ENCODE measurements around the gene TSNAXIP1.

TSNAXIP1 gene

GRCh38 chr16:67806428-67807147 is at the start of gene TSNAXIP1, which contains the start of gene RANBP10:
TSNAXIP1 (plus strand) TSS chr16:67806889; CDS start chr16:67807150, 261 bp downstream.
RANBP10 (minus strand) TSS chr16:67806560; CDS start chr16:67806536, 24 bp downstream.
- H3K4me1 ChIP-seq (ENCODE audit: insufficient read depth, low read length), result peaks cover 16% of the 10 kb centered on the region

GRCh38 chr16:67758006-67758405 is 48.7 kb upstream of the TSNAXIP1 start:
- peaks cover 8% of the 10 kb centered on the region for H3K36me3 ChIP-seq (ENCODE audit: insufficient read depth, low read length)
- no peak overlapping the region for H3K27ac ChIP-seq (ENCODE audit: low read depth, low read length)
- H3K4me1 ChIP-seq (ENCODE audit: insufficient read depth, low read length), result no peaks in the 10 kb centered on the region
- no peak overlapping the region for H3K9ac ChIP-seq (ENCODE audit: low read length)
- H3K27me3 ChIP-seq (ENCODE audit: control insufficient read depth in 1 of 2, insufficient read depth in 2 of 2, low read length in 2 of 2), result no peaks in the 10 kb centered on the region
- no peaks in the 10 kb centered on the region for H3K9me3 ChIP-seq (ENCODE audit: low read length)
- H3K4me3 ChIP-seq (ENCODE audit: low read depth in 1 of 2, low read length in 2 of 2), result no peak overlapping the region

More at GRCh38 chr16:67806428-67807147, at the start of gene TSNAXIP1, which contains the start of gene RANBP10:
- H3K9me3 ChIP-seq (ENCODE audit: low read length), result no peaks in the 10 kb centered on the region
- peaks cover under 1% of the 10 kb centered on the region for H3K36me3 ChIP-seq (ENCODE audit: insufficient read depth, low read length)
- no peaks in the 10 kb centered on the region for H3K27me3 ChIP-seq (ENCODE audit: control insufficient read depth in 1 of 2, insufficient read depth in 2 of 2, low read length in 2 of 2)
- peak within 1 kb of the TSS; percentile 71 to 76 for H3K4me3 ChIP-seq (ENCODE audit: low read depth in 1 of 2, low read length in 2 of 2)
- H3K9ac ChIP-seq (ENCODE audit: low read length), result peak within 1 kb of the TSS; percentile 88
- H3K27ac ChIP-seq (ENCODE audit: low read depth, low read length), result peak within 1 kb of the TSS; percentile 90

GRCh38 chr16:67758966-67759365 is 47.7 kb upstream of the TSNAXIP1 start:
- Histone ChIP-seq H3K36me3 (ENCODE audit: insufficient read depth, low read length) (peaks cover 9% of the 10 kb centered on the region), H3K27ac (ENCODE audit: low read depth, low read length) (no peak overlapping the region), H3K9me3 (ENCODE audit: low read length) (no peaks in the 10 kb centered on the region), H3K4me3 (ENCODE audit: low read depth in 1 of 2, low read length in 2 of 2) (no peak overlapping the region), H3K4me1 (ENCODE audit: insufficient read depth, low read length) (no peaks in the 10 kb centered on the region), H3K27me3 (ENCODE audit: control insufficient read depth in 1 of 2, insufficient read depth in 2 of 2, low read length in 2 of 2) (no peaks in the 10 kb centered on the region), H3K9ac (ENCODE audit: low read length) (no peak overlapping the region)

GRCh38 chr16:67760206-67760955 is 46.3 kb upstream of the TSNAXIP1 start:
- no peaks in the 10 kb centered on the region for H3K27me3 ChIP-seq (ENCODE audit: control insufficient read depth in 1 of 2, insufficient read depth in 2 of 2, low read length in 2 of 2)
- H3K9me3 ChIP-seq (ENCODE audit: low read length), result no peaks in the 10 kb centered on the region
- H3K4me1 ChIP-seq (ENCODE audit: insufficient read depth, low read length), result no peaks in the 10 kb centered on the region
- no peak overlapping the region for H3K27ac ChIP-seq (ENCODE audit: low read depth, low read length)
- no peak overlapping the region for H3K4me3 ChIP-seq (ENCODE audit: low read depth in 1 of 2, low read length in 2 of 2)
- H3K36me3 ChIP-seq (ENCODE audit: insufficient read depth, low read length), result peaks cover 9% of the 10 kb centered on the region
- H3K9ac ChIP-seq (ENCODE audit: low read length), result no peak overlapping the region

GRCh38 chr16:67760956-67761230 is 45.8 kb upstream of the TSNAXIP1 start:
- Histone ChIP-seq H3K9me3 (ENCODE audit: low read length) (no peaks in the 10 kb centered on the region), H3K27ac (ENCODE audit: low read depth, low read length) (no peak overlapping the region), H3K36me3 (ENCODE audit: insufficient read depth, low read length) (peaks cover 9% of the 10 kb centered on the region), H3K27me3 (ENCODE audit: control insufficient read depth in 1 of 2, insufficient read depth in 2 of 2, low read length in 2 of 2) (no peaks in the 10 kb centered on the region), H3K4me3 (ENCODE audit: low read depth in 1 of 2, low read length in 2 of 2) (no peak overlapping the region), H3K4me1 (ENCODE audit: insufficient read depth, low read length) (no peaks in the 10 kb centered on the region), H3K9ac (ENCODE audit: low read length) (no peak overlapping the region)

- no peak overlapping the region for H3K27ac ChIP-seq (ENCODE audit: low read depth, low read length)
- no peak overlapping the region for H3K4me3 ChIP-seq (ENCODE audit: low read depth in 1 of 2, low read length in 2 of 2)
- H3K36me3 ChIP-seq (ENCODE audit: insufficient read depth, low read length), result peaks cover 9% of the 10 kb centered on the region
- H3K4me1 ChIP-seq (ENCODE audit: insufficient read depth, low read length), result no peaks in the 10 kb centered on the region
- no peak overlapping the region for H3K9ac ChIP-seq (ENCODE audit: low read length)
- H3K9me3 ChIP-seq (ENCODE audit: low read length), result no peaks in the 10 kb centered on the region
- H3K27me3 ChIP-seq (ENCODE audit: control insufficient read depth in 1 of 2, insufficient read depth in 2 of 2, low read length in 2 of 2), result no peaks in the 10 kb centered on the region
These were observed 44.8 kb upstream of the TSNAXIP1 start for GRCh38 chr16:67761924-67762323.

GRCh38 chr16:67762385-67762784 is 44.3 kb upstream of the TSNAXIP1 start:
- Histone ChIP-seq H3K27me3 (ENCODE audit: control insufficient read depth in 1 of 2, insufficient read depth in 2 of 2, low read length in 2 of 2) (no peaks in the 10 kb centered on the region), H3K36me3 (ENCODE audit: insufficient read depth, low read length) (peaks cover 9% of the 10 kb centered on the region), H3K9me3 (ENCODE audit: low read length) (no peaks in the 10 kb centered on the region), H3K4me1 (ENCODE audit: insufficient read depth, low read length) (no peaks in the 10 kb centered on the region), H3K4me3 (ENCODE audit: low read depth in 1 of 2, low read length in 2 of 2) (no peak overlapping the region), H3K27ac (ENCODE audit: low read depth, low read length) (no peak overlapping the region), H3K9ac (ENCODE audit: low read length) (no peak overlapping the region)

GRCh38 chr16:67763066-67763465 is 43.6 kb upstream of the TSNAXIP1 start:
- peaks cover 9% of the 10 kb centered on the region for H3K36me3 ChIP-seq (ENCODE audit: insufficient read depth, low read length)
- H3K9ac ChIP-seq (ENCODE audit: low read length), result no peak overlapping the region
- no peaks in the 10 kb centered on the region for H3K27me3 ChIP-seq (ENCODE audit: control insufficient read depth in 1 of 2, insufficient read depth in 2 of 2, low read length in 2 of 2)
- H3K27ac ChIP-seq (ENCODE audit: low read depth, low read length), result no peak overlapping the region
- H3K4me1 ChIP-seq (ENCODE audit: insufficient read depth, low read length), result no peaks in the 10 kb centered on the region
- H3K4me3 ChIP-seq (ENCODE audit: low read depth in 1 of 2, low read length in 2 of 2), result no peak overlapping the region
- H3K9me3 ChIP-seq (ENCODE audit: low read length), result no peaks in the 10 kb centered on the region

- no peak overlapping the region for H3K4me3 ChIP-seq (ENCODE audit: low read depth in 1 of 2, low read length in 2 of 2)
- peaks cover 9% of the 10 kb centered on the region for H3K36me3 ChIP-seq (ENCODE audit: insufficient read depth, low read length)
- no peaks in the 10 kb centered on the region for H3K4me1 ChIP-seq (ENCODE audit: insufficient read depth, low read length)
- no peak overlapping the region for H3K9ac ChIP-seq (ENCODE audit: low read length)
- H3K27ac ChIP-seq (ENCODE audit: low read depth, low read length), result no peak overlapping the region
- H3K27me3 ChIP-seq (ENCODE audit: control insufficient read depth in 1 of 2, insufficient read depth in 2 of 2, low read length in 2 of 2), result no peaks in the 10 kb centered on the region
- no peaks in the 10 kb centered on the region for H3K9me3 ChIP-seq (ENCODE audit: low read length)
These were observed 42.5 kb upstream of the TSNAXIP1 start for GRCh38 chr16:67764158-67764667.

GRCh38 chr16:67766291-67766690 is 40.4 kb upstream of the TSNAXIP1 start:
- Histone ChIP-seq H3K27me3 (ENCODE audit: control insufficient read depth in 1 of 2, insufficient read depth in 2 of 2, low read length in 2 of 2) (no peaks in the 10 kb centered on the region), H3K36me3 (ENCODE audit: insufficient read depth, low read length) (peaks cover 15% of the 10 kb centered on the region), H3K27ac (ENCODE audit: low read depth, low read length) (no peak overlapping the region), H3K4me1 (ENCODE audit: insufficient read depth, low read length) (no peaks in the 10 kb centered on the region), H3K4me3 (ENCODE audit: low read depth in 1 of 2, low read length in 2 of 2) (no peak overlapping the region), H3K9ac (ENCODE audit: low read length) (no peak overlapping the region), H3K9me3 (ENCODE audit: low read length) (no peaks in the 10 kb centered on the region)

- H3K4me3 ChIP-seq (ENCODE audit: low read depth in 1 of 2, low read length in 2 of 2), result no peak overlapping the region
- H3K9me3 ChIP-seq (ENCODE audit: low read length), result no peaks in the 10 kb centered on the region
- H3K4me1 ChIP-seq (ENCODE audit: insufficient read depth, low read length), result peaks cover 5% of the 10 kb centered on the region
- peaks cover 8% of the 10 kb centered on the region for H3K36me3 ChIP-seq (ENCODE audit: insufficient read depth, low read length)
- H3K27me3 ChIP-seq (ENCODE audit: control insufficient read depth in 1 of 2, insufficient read depth in 2 of 2, low read length in 2 of 2), result no peaks in the 10 kb centered on the region
- no peak overlapping the region for H3K9ac ChIP-seq (ENCODE audit: low read length)
- H3K27ac ChIP-seq (ENCODE audit: low read depth, low read length), result no peak overlapping the region
These were observed 38.7 kb upstream of the TSNAXIP1 start for GRCh38 chr16:67767953-67768352.

Data from muscle layer of colon (tissue), 2 donors.